Activated T-cell treated with anti-CD3 and anti-CD28 coated beads, Interleukin-2, amount 50 U/mL, for 24 hours (primary cell): ENCODE results near the gene GATA5.

Experiments used
- DNase-seq: peaks from one replicate; pipeline ENCODE4 v3.0.0-alpha.2; 2020
- H3K27ac Mint-ChIP-seq: 2 replicates; pipeline ENCODE4 v1.8.0; 2020; ENCODE audit warnings: mild to moderate bottlenecking, mixed read lengths
- H3K27me3 Mint-ChIP-seq: 2 replicates; pipeline ENCODE4 v1.8.0; 2020; ENCODE audit warnings: mixed read lengths
- H3K36me3 Mint-ChIP-seq: 2 replicates; pipeline ENCODE4 v1.8.0; 2020; ENCODE audit warnings: low read depth, mixed read lengths
- H3K4me1 Mint-ChIP-seq: 2 replicates; pipeline ENCODE4 v1.8.0; 2020; ENCODE audit warnings: low read depth, mixed read lengths
- H3K4me3 Mint-ChIP-seq: 2 replicates; pipeline ENCODE4 v1.8.0; 2020; ENCODE audit warnings: mild to moderate bottlenecking, moderate library complexity, mixed read lengths
- H3K9me3 Mint-ChIP-seq: 2 replicates; pipeline ENCODE4 v1.8.0; 2020; ENCODE audit warnings: mixed read lengths

The GATA5 gene

DNA sequence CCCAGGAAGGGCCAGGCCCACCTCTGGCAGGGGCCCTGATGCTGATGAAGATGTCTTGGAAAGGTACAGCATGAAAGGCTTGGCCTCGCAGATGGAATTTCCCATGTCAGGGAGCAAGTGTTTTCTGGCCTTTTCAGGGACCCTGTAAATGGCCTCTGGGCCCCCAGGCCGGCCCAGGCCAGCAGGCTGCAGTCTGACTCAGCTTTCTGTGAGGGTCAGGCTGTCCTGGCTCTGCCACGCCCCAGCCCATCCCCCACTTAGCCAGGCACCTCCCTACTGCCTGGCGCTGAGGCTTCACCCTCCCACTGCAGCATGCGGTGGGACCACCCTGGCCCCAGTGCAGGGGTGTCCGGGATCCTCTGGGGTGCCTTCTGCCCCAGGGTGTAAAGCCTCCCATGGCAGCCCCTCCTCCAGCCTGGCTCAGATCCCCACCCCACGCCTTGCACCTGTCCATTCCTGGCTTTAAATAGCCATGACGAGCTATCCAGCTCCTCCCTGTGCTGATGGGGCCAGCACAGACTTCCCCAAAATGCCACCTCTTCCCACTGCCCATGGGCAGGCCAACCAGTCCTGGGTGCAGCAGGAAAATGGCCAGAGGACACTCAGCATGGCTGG lies 35.6 kb upstream of the GATA5 start:
- Mint-ChIP-seq H3K36me3 (no peaks in the 10 kb centered on the region), H3K27ac (no peak overlapping the region), H3K9me3 (no peaks in the 10 kb centered on the region), H3K4me1 (peaks cover 7% of the 10 kb centered on the region), H3K4me3 (no peak overlapping the region), H3K27me3 (peaks cover 21% of the 10 kb centered on the region)
- DNase-seq, result no peak

GRCh38 chr20:62508641-62509051 lies 32.9 kb upstream of the GATA5 start:
- Mint-ChIP-seq H3K36me3 (no peaks in the 10 kb centered on the region), H3K27ac (no peak overlapping the region), H3K9me3 (peaks cover 4% of the 10 kb centered on the region), H3K27me3 (peaks cover 13% of the 10 kb centered on the region), H3K4me3 (no peak overlapping the region), H3K4me1 (peaks cover 4% of the 10 kb centered on the region)
- DNase-seq, result no peak

GRCh38 chr20:62507991-62508640 lies 32.3 kb upstream of the GATA5 start:
- H3K36me3 Mint-ChIP-seq, result no peaks in the 10 kb centered on the region
- H3K4me1 Mint-ChIP-seq, result peaks cover 5% of the 10 kb centered on the region
- H3K27ac Mint-ChIP-seq, result no peak overlapping the region
- H3K27me3 Mint-ChIP-seq, result peaks cover 8% of the 10 kb centered on the region
- no peak for DNase-seq
- peaks cover 4% of the 10 kb centered on the region for H3K9me3 Mint-ChIP-seq
- H3K4me3 Mint-ChIP-seq, result no peak overlapping the region

DNA sequence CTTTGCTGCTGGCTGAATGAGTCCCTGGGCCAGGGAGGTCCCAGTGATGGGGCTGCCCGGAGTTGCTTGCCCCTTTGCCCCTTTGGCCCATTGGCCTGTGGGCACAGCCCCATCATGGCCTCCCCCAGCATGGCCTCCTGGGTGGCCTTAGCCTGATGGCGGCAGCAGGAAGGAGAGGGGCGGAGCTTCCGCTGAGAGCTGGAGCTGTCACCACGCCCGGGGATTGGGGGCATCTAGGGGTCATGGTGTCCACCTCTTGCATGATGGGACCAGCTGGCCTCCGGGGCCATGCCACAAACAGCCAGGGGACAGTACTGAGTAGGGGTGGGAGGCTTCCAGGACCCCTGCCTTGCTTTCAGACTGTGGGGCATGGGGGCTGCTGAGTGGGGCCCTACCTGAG lies 31.5 kb upstream of the GATA5 start:
- DNase-seq, result no peak
- Mint-ChIP-seq H3K36me3 (no peaks in the 10 kb centered on the region), H3K9me3 (peaks cover 4% of the 10 kb centered on the region), H3K27ac (no peak overlapping the region), H3K27me3 (no peaks in the 10 kb centered on the region), H3K4me1 (peaks cover 10% of the 10 kb centered on the region), H3K4me3 (no peak overlapping the region)

- Mint-ChIP-seq H3K4me3 (no peak overlapping the region), H3K36me3 (no peaks in the 10 kb centered on the region), H3K9me3 (peaks cover 4% of the 10 kb centered on the region), H3K27me3 (no peaks in the 10 kb centered on the region), H3K27ac (no peak overlapping the region), H3K4me1 (peaks cover 15% of the 10 kb centered on the region)
- DNase-seq, result no peak
Measured at GRCh38 chr20:62506791-62507190, 31.0 kb upstream of the GATA5 start.

DNA sequence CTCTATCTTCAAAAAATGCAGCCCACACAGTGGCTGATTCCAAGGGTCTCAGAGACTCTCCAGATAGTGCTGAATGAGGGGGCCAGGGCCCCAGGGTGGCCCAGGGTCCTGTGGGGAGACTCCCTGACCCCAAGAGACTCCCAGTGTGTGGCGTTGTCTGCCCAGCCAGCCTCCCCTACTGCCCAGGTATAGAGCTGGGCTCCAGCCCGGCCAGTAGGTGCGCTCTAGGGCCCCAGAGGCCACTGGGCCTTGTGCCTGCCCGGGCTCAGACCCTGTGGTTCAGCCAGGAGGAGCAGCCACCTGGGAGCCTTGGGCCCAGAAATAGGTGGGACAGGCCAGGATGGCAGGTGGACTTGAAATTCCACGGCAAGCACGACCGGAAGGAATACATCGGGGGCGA lies 30.3 kb upstream of the GATA5 start:
- Mint-ChIP-seq H3K36me3 (no peaks in the 10 kb centered on the region), H3K27me3 (no peaks in the 10 kb centered on the region), H3K9me3 (peaks cover 4% of the 10 kb centered on the region), H3K4me3 (no peak overlapping the region), H3K4me1 (peaks cover 22% of the 10 kb centered on the region), H3K27ac (no peak overlapping the region)
- no peak for DNase-seq

DNA sequence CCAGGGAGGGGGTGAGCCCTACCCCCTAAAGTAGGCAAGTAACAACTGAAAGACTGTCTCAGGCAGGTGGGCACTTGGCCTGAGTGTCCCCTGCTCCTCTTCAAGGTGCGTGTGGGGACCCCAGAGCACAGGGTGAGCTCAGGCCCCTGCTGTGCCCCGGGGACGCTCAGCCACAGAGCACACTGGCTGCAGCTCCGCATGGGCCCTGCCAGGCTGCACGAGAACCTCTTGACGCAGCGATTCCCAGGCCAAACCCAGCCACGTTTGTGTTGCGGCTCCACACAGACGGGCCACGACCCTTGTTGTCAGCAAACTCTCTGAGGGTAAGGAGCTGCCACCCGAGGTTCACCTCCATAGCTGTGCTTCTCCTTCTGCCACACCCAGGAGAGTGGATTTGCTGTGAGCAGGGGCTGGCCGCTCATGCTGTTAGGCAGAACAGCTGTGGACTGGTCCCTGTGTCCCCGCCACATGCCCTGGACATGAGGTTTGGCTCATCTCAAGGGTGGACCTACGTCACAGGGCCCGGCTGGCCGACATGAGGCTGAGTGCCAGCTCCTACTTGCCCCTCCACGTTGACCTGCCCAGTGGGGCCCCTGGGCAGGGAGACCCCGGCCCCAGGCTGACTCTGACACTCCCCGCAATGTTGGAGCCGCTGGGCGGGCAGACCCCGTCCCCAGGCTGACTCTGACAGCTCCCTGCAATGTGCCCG lies 29.7 kb upstream of the GATA5 start:
- H3K27me3 Mint-ChIP-seq, result no peaks in the 10 kb centered on the region
- no peak overlapping the region for H3K4me3 Mint-ChIP-seq
- no peak for DNase-seq
- H3K27ac Mint-ChIP-seq, result no peak overlapping the region
- peaks cover 28% of the 10 kb centered on the region for H3K4me1 Mint-ChIP-seq
- H3K36me3 Mint-ChIP-seq, result no peaks in the 10 kb centered on the region
- H3K9me3 Mint-ChIP-seq, result peaks cover 4% of the 10 kb centered on the region

DNA sequence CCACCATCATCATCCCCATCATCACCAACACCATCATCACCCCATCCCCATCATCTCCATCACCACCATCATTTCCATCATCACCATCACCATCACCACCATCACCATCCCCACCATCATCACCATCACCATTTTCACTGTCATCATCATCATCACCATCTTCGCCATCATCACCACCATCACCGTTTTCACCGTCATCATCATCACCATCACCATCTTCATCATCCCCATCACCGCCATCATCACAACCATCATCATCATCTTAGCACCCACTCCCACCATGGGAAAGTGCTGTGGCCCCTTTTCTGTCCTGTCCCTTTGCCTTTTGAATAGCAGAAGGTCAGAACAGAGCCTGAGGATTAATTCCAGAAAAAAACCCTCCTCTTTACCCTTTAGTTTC lies 28.5 kb upstream of the GATA5 start:
- Mint-ChIP-seq H3K4me3 (no peak overlapping the region), H3K36me3 (no peaks in the 10 kb centered on the region), H3K27me3 (no peaks in the 10 kb centered on the region), H3K27ac (no peak overlapping the region), H3K4me1 (peaks cover 35% of the 10 kb centered on the region), H3K9me3 (peaks cover 4% of the 10 kb centered on the region)
- DNase-seq, result no peak

DNA sequence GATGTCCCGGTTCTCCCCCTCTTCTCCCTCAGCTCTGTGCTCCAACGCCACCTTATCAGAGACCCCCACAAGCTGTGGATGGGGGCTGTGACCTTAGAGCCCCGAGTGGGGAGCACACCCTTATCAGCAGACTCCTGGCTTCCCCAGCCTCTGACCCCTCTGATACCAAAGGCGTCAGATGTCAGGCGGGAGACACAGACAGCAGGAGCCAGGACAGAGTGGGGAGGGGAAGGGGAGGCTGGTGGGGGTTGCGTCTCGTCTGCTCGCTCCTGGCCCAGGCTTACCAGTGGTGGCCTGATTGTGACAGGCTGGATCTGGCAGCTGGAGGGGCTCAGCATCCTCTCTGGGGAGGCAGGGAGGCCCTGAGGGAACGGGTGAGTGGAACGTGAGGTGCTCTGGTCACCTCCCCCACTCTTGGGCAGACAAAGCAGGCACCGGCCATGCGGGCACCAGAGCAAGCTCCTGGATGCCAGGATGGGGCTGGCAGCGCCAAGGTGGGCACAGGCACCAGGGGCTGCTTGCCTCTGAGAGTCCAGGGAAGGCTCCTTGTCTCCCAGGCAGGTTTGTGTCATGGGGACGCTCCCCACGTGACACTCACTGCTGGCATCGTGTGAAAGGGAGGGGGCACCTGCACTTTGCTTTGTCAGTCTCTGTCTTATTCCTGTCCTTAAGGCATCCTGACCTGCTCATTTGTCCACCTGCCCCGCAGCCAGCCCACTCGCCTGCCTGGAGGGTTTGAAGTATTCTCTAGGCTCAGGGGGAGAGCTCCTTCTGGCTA lies 27.8 kb upstream of the GATA5 start:
- no peaks in the 10 kb centered on the region for H3K36me3 Mint-ChIP-seq
- peaks cover 35% of the 10 kb centered on the region for H3K4me1 Mint-ChIP-seq
- peak overlapping the region; percentile 59 for H3K27ac Mint-ChIP-seq
- H3K9me3 Mint-ChIP-seq, result peaks cover 4% of the 10 kb centered on the region
- no peaks in the 10 kb centered on the region for H3K27me3 Mint-ChIP-seq
- no peak overlapping the region for H3K4me3 Mint-ChIP-seq
- no peak for DNase-seq

- H3K36me3 Mint-ChIP-seq, result no peaks in the 10 kb centered on the region
- peak overlapping the region; percentile 96 for H3K27ac Mint-ChIP-seq
- peaks cover 35% of the 10 kb centered on the region for H3K4me1 Mint-ChIP-seq
- H3K4me3 Mint-ChIP-seq, result peak overlapping the region; percentile 58
- H3K9me3 Mint-ChIP-seq, result peaks cover 4% of the 10 kb centered on the region
- DNase-seq, result no peak
- H3K27me3 Mint-ChIP-seq, result no peaks in the 10 kb centered on the region
Measured at GRCh38 chr20:62502496-62503095, 26.8 kb upstream of the GATA5 start.

GRCh38 chr20:62501801-62502495 lies 26.2 kb upstream of the GATA5 start:
- peak overlapping the region; percentile 58 for H3K4me3 Mint-ChIP-seq
- no peaks in the 10 kb centered on the region for H3K36me3 Mint-ChIP-seq
- H3K27ac Mint-ChIP-seq, result peak overlapping the region; percentile 96
- H3K9me3 Mint-ChIP-seq, result peaks cover 4% of the 10 kb centered on the region
- peaks cover 35% of the 10 kb centered on the region for H3K4me1 Mint-ChIP-seq
- peak; percentile 76 for DNase-seq
- peaks cover 3% of the 10 kb centered on the region for H3K27me3 Mint-ChIP-seq

- Mint-ChIP-seq H3K4me3 (no peak overlapping the region), H3K9me3 (peaks cover 4% of the 10 kb centered on the region), H3K36me3 (no peaks in the 10 kb centered on the region), H3K27ac (peak overlapping the region; percentile 96), H3K27me3 (peaks cover 6% of the 10 kb centered on the region), H3K4me1 (peaks cover 35% of the 10 kb centered on the region)
- peak; percentile 88 for DNase-seq
Measured at GRCh38 chr20:62500237-62500864, 24.6 kb upstream of the GATA5 start.

DNA sequence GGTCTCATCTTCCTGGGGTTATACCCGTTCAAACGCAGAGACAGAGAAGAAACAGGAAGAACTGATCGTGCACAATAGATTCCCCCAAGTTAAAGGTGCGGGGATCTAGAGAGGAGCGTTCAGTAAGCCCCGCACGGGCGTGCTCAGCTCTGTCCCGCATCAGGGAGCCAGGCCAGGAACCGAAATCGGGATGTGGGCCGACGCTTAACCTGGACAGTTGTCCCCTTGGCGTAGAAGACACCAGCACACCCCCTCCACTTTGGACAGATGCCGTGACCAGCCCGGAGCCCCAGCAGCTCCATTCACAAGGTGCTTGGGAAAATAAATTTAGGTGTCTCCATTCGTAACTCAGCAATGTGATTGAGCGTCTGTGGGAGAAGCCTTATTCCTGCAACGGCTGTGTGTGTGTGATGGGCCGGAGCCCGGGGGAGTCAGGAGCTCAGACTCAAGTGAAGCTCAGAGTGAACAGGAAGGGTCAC lies 24.0 kb upstream of the GATA5 start:
- H3K9me3 Mint-ChIP-seq, result peaks cover 4% of the 10 kb centered on the region
- no peak overlapping the region for H3K27ac Mint-ChIP-seq
- no peaks in the 10 kb centered on the region for H3K36me3 Mint-ChIP-seq
- peaks cover 35% of the 10 kb centered on the region for H3K4me1 Mint-ChIP-seq
- H3K4me3 Mint-ChIP-seq, result no peak overlapping the region
- DNase-seq, result no peak
- peaks cover 6% of the 10 kb centered on the region for H3K27me3 Mint-ChIP-seq
